ENCODE measurements around the gene MON2.

The MON2 gene

DNA sequence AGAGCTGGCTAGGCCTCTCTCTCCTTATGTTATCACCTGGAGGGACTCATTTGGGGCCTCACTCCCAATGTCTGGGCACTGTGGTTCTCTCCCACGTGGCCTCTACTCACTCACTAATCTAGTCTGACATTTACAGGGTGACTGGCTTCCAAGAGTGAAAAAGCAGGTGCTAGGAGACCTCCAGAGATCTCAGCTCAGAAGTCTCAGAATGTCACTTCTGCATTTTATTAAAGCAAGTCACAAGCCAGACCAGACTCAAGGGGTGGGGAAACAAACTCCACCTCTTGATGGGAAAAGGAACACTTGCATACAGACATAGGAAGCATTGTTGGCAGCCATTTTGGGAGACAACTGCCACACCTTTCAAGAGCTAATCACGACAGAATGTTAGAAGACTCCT lies 175.9 kb downstream of the MON2 start:
- no peak for DNase-seq (ENCODE audit: low read depth, low spot score)
- no peak overlapping the region for H3K27ac ChIP-seq

DNA sequence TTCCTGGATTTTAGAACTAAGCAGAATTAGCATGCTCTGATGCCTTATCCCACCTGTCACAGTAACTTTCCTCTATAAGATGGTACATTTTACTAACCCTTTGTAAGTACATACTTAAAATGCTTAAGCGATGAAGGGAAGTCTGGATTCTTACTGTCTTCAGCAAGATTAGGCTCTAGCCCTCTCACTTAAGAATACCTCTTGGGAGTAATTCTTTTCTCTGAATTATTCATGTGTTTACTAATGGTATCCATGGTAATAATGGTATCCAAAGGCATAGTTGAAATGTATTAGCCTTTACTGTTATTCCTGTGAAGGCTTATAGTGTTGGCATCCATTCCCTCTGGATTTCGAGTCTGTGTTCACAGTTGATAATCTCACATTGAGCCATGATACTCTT lies 176.9 kb downstream of the MON2 start:
- H3K27ac ChIP-seq = no peak overlapping the region
- no peak for DNase-seq (ENCODE audit: low read depth, low spot score)

- H3K27ac ChIP-seq = no peak overlapping the region
- no peak for DNase-seq (ENCODE audit: low read depth, low spot score)
Measured at GRCh38 chr12:62646566-62646965, 179.9 kb downstream of the MON2 start.

- DNase-seq (ENCODE audit: low read depth, low spot score) = no peak
- no peak overlapping the region for H3K27ac ChIP-seq
Measured at GRCh38 chr12:62647586-62647985, 181.0 kb downstream of the MON2 start.

GRCh38 chr12:62649412-62650138 lies 182.9 kb downstream of the MON2 start:
- H3K27ac ChIP-seq = no peak overlapping the region
- DNase-seq (ENCODE audit: low read depth, low spot score) = no peak
